ENCODE data around the gene TEDC2.
"Not testable (repeated sequence)": the region's sequence is repeated elsewhere in the genome, so short reads cannot be mapped to it uniquely, and the experiment has no call there.

Gene TEDC2

DNA sequence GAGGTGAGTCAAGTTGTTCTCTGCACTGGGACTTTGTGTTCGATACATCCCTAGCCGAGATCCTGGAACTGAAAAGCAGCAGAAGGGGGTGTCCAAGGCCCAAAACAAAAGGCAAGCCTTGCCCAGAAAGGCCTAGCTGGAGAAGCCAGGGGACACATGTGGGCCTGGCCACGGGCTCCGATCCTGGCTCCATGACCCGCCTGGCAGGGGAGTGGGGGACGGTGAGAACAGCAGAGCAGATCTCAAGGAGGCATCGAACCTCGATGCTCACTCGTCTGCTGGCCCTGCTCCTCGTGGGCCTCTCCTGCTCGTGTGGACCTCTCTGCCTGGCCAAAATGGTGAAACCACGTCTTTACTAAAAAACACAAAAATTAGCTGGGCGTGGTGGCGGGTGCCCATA is 21.8 kb upstream of the TEDC2 start:
- no peak for DNase-seq

DNA sequence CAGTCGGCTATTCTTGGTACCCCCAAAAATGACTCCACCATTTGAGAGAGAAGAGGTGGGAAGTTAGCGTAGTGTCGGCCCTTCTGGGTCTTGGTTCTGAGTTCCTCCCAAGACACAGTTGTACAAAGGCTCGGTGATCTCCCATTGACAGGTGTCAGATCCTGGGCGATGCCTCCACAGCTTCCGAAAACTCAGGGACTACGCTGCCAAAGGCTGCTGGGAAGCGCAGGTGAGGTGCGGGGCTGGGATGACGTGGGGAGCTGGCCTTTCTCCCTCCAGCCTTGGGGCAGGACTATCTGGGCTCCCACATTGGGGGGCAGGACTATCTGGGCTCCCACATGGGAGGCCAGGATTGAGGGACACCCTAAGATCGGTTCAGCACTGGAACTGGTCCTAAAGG is 20.3 kb upstream of the TEDC2 start:
- DNase-seq = no peak

DNA sequence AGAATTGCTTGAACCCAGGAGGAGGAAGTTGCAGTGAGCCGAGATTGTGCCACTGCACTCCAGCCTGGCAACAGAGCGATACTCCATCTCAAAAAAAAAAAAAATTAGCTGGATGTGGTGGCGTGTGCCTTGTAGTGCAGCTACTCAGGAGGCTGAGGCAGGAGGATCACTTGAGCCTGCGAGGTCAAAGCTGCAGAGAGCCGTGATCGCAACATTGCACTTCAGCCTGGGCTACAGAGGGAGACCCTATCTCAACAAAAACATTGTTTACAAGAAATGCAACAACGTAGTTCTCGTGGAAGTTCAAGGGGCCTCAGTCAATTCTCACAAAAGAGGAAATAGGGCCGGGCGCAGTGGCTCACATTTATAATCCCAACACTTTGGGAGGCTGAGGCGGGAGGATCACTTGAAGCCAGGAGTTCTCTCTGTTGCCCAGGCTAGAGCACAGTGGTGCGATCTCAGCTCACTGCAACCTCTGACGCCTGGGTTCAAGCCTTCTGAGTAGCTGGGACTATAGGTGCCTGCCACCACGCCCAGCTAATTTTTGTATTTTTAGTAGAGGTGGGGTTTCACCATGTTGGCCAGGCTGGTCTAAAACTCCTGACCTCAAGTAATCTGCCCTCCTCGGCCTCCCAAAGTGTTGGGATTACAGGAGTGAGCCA is 18.6 kb upstream of the TEDC2 start:
- not testable (repeated sequence) for DNase-seq

DNA sequence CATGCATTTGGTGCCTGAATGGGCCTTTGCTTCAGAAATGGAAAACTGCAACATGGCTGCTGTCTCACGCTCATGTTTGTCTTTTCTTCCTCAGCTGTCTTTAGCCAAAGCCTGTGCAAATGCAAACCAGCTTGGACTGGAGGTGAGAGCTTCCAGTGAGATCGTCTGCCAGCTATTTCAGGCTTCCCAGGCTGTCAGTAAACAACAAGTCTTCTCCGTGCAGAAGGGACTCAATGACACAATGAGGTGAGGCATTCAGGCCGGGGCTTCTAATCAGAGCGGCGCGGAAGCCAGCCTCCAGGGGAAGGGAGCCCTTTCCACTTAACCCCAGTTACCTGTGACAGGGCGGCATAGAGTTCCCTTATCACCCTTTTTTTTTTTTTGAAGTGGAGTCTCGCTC is 16.4 kb upstream of the TEDC2 start:
- DNase-seq = no peak

DNA sequence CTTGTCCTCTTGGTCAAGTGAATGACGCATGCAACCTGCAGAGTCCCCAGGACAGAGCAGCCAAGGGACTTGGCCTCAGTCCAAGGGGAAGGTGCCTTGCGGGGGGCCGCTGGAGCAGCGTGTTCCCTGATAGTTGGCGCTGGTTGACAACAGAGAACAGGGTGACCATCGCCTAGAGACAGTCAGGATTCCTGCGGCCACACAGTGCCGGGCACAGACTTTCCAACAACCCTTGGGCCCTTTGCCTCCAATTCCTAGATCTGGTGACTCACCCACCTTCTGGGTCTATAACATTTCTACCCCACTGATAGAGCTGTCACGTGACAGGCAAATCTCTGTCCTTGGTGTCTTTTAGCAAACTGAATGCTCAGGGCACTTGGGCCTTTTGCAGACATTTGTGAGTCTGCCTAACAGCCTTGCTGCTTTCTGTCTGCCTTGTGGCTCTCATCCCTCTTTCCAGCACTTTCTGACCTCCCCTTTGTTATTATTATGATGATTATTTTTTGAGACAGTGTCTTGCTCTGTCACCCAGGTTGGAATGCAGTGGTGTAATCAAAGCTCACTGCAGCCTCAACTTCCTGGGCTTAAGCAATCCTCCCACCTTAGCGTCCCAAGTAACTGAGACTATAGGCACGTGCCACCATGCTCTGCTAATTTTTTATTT is 11.9 kb upstream of the TEDC2 start:
- no peak for DNase-seq

DNA sequence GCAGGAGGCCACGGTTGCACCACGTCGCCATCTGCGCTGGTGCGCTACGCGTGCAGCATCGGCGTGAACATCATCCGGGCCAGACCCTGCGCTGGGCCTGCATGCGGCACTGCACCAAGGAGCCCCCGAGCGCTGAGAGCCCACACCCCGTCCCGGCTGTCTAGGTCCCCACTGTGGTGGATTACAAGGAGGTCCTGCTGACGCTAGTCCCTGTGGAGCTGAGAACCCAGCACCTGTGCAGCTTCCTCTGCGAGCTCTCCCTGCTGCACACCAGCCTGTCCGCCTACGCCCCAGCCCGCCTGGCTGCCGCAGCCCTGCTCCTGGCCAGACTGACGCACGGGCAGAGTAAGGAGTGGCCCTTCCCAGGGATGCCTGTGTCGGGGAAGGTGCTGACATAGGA is 10.8 kb upstream of the TEDC2 start:
- DNase-seq = no peak

DNA sequence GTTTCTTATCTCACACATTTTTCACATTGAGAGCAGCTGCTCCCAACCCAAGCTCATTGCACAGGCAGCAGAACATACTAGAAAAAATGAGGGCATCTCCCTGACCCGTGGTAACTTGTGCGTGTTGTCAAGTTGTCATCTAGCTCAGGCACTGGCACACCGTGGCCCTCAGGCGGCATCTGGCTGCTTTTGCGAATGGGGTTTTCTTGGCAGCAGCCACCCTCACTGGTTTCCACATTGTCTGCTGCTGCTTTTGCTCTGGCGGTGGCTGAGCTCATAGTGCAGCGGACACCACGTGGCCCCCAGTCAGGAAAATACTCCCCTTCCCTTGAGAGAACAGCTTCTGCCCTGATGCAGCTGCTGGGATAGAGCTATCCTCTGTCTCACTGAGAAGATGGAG is 9.4 kb upstream of the TEDC2 start:
- no peak for DNase-seq

DNA sequence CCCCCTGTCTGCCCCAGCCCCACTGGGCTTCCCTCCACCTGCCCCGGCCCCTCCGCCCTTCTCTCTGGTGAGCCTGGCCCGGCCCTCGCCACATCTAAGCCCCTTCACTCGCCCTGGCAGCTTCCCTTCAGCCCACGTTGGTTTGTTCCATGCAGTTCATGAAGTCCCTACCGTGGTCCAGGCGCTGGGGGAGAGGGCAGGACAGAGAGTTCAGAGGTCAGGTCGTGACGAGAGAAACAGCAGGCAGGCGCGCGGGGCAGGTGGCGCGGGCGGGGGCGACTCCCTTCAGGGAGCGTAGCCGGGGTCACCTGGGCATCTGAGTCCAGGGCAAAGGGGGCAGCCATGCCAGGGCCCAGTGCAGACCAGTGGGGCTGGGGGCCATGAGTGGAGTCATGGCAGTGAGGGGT is 8.9 kb upstream of the TEDC2 start:
- no peak for DNase-seq

DNA sequence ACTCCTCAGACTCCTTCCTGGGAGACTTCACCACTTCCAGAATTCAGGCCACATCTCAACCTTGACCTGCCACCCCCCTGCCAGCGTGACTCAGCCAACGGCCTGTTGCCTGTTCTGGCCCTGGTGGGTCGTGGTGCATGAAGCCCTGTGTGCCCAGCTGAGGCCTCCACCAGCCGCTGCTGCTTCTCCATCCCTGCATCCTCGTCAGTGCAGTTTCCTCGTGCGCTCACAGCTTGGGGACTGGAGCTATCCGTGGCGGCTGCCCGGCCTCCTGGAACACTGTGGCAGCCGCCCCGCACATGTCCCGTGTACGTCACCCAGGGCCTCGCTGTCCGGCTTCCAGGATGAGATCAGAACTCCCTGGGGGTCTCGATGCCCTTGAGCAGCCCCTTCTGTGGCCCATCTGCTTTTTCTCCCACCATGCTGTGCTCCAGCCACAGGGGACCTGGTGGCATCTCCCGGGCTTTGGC is 8.0 kb upstream of the TEDC2 start:
- no peak for DNase-seq

DNA sequence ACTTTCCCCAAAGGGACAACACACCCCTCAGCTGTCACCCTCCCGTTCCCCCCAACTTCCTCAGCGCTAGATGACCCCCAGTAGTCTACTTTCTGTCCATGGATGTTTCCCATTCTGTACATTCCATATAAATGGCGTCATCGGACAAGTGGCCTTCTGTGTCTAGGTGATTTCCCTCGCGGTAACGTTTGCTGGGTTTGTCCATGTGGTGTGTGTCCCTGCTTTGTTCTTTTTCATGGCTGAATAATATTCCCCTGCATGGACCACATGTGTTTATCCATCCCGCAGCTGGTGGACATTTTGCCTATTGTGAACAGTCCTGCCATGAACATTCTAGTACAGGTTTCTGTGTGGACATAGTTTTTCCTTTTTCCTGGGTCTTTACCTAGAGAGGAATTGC is 7.3 kb upstream of the TEDC2 start:
- DNase-seq = no peak

DNA sequence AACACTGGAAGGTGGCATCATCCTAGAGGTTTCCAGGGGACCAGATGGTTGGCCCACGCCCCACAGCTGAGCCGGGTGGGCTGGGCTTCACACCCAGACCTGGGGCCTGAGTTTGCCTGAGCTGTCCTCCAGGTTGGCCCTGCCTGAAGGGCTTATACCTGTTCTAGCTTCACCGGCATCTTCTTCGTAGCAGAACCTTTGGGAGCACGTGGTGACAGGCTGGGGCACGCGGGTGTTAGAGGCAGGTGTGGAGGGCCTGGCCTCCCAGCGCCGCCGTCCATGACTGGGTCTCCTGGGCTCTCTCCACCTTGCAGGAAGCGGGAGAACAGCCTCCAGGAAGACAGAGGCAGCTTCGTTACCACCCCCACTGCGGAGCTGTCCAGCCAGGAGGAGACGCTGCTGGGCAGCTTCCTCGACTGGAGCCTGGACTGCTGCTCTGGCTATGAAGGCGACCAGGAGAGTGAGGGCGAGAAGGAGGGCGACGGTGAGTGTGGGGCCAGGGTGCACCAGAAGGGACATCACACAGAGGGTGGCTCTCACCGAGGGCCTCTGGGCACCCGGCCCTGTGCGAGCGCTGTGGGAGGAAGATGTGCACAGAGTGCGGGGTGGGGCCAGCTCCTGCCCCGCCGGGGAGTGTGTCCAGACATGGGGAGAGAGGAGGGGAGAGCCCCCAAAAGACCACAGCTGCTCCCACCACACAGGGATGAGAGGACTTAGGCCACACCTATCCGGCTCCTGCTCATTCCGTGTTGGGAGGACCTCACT is 4.6 kb upstream of the TEDC2 start:
- DNase-seq = no peak

DNA sequence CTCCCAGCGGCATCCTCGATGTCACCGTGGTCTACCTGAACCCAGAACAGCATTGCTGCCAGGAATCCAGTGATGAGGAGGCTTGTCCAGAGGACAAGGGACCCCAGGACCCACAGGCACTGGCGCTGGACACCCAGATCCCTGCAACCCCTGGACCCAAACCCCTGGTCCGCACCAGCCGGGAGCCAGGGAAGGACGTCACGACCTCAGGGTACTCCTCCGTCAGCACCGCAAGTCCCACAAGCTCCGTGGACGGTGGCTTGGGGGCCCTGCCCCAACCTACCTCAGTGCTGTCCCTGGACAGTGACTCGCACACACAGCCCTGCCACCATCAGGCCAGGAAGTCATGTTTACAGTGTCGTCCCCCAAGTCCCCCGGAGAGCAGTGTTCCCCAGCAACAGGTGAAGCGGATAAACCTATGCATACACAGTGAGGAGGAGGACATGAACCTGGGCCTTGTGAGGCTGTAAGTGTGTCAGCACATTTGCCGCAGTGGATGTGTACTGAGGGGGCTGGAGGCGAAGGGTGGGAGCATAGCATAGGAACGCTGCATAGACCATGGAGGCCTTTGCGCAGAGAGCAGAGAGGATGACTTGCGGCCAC is 3.3 kb upstream of the TEDC2 start:
- no peak for DNase-seq

DNA sequence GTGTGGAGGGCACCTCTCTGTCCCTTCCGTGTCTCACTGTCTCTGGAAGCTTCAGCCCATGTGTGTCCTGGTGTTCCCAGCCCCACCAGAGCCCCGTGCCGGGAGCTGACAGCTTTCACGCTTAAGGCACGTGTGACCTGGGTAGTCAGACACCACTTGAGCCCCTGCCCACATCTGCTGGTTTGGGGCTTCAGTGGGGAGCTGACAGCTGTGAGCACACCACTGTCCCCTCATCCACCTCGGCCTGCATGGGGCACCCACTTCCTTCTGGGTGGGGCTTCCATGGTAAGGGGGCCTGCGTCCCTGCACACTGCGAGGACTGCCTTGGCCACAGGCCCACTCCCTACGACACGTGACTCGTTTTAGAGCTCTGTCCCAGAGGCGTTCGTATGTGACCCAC is 2.6 kb upstream of the TEDC2 start:
- no peak for DNase-seq

DNA sequence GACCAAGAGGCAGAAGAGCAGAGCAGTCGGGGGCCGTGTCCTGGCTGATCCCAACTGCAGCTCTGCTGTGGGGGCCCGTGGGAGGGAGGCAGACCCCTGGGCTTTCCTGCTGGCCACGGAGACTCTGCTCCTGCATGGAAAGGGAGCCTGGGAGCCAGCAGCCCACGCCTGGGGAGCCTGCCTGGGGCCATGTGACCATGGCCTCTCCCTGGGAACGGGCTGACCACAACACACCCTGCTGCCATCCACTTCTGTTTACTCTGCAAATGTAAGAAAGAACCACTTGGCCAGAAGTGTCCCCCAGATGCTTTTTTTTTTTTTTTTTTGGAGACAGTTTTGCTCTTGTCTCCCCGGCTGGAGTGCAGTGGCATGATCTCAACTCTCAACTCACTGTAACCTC is 2.0 kb upstream of the TEDC2 start:
- no peak for DNase-seq

DNA sequence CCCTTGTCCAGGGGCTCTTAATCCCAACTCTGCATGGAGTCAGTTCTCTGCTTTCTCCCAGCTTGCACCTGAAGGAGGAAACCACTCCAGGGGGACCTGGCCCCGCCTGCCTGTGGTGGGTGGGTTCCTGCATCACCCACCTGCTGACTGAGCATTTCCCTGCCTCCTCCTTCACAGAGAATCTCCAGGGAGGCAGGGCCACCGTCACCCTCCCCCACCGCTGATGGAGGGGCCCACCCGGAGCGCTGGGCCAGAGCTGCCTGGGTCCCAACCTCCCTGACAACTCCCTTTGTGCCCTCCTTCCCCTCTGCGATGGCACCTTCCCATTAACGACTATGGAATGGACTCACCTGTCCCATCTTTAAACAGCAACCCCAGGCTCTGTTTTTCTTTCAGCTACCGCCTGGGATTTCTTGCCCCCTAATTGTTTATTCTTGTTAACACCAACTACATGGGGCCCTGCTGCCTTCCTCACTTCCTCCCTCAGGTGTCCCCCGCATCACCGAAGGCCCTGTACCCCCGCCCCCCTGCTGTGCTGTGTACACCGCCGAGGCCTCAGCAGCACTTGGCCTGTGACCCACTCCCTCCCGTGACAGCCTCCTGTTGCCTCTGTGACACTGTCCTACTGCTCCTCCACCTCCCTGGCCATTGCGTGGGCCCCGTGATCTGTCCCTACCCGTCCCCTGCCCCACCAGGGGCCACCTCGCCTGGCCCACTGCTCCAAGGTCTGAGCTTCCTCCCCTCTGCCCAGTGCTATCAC is 842 bp upstream of the TEDC2 start:
- no peak for DNase-seq

DNA sequence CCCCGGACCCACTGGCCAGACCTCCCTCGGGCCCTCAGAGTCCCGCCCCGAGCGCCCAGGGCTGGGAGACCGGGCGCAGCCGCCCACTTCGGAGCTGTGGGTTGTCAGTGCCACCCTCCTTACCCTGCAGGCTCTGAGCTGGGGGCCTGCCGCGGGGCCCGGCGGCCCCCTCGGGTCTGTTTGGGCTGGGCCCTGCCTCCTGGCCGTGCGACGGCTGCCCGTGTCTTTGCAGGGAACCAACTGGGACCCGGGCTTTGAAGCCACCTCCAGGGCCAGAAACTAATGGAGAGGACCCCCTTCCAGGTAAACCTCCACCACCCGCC is 443 bp downstream of the TEDC2 start:
- no peak for DNase-seq

DNA sequence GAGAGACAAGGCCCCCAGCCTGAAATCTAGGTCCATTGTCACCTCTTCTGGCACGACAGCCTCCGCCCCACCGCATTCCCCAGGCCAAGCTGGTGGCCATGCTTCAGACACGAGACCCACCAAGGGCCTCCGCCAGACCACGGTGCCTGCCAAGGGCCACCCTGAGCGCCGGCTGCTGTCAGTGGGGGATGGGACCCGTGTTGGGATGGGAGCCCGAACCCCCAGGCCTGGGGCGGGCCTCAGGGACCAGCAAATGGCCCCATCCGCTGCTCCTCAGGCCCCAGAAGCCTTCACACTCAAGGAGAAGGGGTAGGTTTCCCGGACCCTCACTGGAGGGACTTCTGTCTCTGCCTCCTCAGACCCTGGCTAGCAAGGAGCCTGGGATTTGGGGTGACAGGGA is 1.0 kb downstream of the TEDC2 start:
- DNase-seq = no peak

DNA sequence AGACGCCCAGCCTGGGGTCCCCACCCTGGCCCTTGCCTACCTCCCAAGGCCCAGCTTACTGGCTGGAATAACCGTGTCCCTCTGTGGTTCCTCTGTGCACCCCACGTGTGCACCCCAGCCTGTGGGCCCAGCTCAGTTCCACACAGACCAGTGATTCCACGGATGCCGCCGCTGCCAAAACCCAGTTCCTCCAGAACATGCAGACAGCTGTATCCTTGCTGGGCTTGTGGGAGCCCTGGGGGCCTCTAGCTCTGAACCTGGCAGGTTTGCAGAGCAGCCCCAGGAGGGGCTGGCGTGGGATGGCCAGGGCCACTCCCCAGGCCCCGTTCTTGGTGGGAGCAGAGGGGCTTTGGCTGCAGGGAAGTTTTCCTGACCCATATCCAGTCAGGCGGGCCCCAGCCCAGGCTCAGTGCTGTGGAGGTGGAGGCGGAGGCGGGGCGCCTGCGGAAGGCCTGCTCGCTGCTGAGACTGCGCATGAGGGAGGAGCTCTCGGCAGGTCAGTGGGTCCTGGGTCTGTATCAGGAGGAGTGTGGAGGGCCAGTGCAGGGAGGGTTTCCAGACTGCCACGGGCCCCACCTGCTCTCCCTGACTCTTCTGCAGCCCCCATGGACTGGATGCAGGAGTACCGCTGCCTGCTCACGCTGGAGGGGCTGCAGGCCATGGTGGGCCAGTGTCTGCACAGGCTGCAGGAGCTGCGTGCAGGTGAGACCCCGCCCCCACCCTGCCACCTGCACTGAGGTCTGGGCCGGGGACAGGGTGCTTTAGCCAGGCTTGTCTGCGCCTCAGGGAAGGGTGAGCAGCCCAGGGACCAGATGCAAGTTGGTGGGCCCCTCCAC is 2.3 kb downstream of the TEDC2 start:
- no peak for DNase-seq

DNA sequence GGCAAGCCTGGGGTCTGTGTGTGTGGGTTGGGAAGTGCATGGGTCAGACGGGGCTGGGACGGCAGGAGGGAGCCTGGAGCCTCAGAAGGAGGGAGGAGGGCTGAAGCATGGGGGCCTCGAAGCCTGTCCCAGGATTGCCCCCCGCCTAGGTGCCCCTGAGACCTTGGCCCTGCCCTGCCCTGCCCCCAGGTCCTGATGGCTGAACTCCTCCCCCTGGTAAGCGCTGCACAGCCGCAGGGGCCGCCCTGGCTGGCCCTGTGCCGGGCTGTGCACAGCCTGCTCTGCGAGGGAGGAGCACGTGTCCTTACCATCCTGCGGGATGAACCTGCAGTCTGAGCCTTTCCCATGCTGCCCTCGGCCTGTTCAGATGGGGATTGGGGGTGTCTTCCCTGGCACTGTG is 4.4 kb downstream of the TEDC2 start:
- DNase-seq = no peak

DNA sequence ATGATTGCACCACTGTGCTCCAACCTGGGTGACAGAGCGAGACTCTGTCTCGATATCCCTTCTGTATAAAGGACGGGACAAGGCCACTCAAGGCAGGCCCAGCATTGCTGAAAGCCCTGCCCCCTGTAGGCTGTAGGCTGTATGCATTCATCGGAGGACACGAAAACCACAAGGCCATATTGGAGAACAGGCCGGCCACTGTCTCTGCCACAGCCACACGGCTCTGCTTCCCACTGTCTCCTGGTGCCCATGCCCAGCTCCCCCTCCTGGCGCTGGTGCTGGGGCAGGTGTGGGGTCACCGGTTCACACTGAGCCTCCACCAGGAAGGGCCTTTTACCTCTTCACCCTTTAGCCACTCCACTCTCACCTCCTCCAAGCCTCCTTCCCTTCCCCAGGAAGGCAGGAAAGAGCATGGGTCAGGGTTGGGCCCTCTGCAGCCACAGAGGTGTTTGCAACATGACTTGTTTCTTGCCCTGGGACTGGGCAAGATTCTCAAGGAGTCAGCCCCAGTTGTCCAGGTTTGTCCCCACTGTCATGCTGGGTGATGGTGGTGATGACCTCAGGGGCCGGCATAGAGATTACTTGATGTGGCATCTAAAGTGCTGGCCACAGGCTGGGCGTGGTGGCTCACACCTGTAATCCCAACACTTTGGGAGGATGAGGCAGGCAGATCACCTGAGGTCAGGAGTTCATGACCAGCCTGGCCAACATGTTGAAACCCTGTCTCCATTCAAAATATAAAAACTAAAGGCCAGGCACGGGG is 5.9 kb downstream of the TEDC2 start:
- DNase-seq = no peak

Data from stimulated activated CD4-positive, alpha-beta T cell treated with anti-CD3 and anti-CD28 coated beads, Interleukin-2, amount 100 ng/mL, for 24 hours (primary cell).